Measurements from ENCODE around the gene TMEM131L. TPM values are rescaled to one million over a fixed set of nuclear protein-coding genes. Genes with fewer than 3 reads are reported as not detected.
"Not testable (repeated sequence)": the region's sequence is repeated elsewhere in the genome, so short reads cannot be mapped to it uniquely, and the experiment has no call there.

The TMEM131L gene
- total RNA-seq, 1 donor from 2014 or later = 6.4 TPM

DNA sequence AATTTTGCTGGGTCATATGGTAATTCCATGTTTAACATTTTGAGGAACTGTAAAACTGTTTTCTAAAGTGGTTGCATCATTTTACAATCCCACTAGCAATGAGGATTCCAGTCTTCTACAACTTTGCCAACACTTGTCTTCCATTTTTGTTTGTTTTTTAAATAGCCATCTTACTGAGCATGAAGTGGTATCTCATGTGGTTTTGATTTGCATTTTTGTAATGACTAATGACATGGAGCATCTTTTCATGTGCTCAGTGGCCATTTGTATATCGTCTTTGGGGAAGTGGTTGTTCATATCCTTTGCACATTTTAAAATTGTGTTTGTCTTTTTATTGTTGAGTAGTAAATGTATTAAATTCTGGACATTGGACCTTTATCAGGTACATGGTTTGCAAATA is 94.7 kb downstream of the TMEM131L start:
- H3K27me3 Mint-ChIP-seq (ENCODE audit: unreplicated experiment) = no peaks in the 10 kb centered on the region
- H3K36me3 Mint-ChIP-seq (ENCODE audit: unreplicated experiment) = peaks cover 15% of the 10 kb centered on the region
- peaks cover 7% of the 10 kb centered on the region for H3K9me3 Mint-ChIP-seq (ENCODE audit: unreplicated experiment)
- no peak for DNase-seq (ENCODE audit: extremely low spot score, unreplicated experiment)
- TF ChIP-seq, protein P1, sequence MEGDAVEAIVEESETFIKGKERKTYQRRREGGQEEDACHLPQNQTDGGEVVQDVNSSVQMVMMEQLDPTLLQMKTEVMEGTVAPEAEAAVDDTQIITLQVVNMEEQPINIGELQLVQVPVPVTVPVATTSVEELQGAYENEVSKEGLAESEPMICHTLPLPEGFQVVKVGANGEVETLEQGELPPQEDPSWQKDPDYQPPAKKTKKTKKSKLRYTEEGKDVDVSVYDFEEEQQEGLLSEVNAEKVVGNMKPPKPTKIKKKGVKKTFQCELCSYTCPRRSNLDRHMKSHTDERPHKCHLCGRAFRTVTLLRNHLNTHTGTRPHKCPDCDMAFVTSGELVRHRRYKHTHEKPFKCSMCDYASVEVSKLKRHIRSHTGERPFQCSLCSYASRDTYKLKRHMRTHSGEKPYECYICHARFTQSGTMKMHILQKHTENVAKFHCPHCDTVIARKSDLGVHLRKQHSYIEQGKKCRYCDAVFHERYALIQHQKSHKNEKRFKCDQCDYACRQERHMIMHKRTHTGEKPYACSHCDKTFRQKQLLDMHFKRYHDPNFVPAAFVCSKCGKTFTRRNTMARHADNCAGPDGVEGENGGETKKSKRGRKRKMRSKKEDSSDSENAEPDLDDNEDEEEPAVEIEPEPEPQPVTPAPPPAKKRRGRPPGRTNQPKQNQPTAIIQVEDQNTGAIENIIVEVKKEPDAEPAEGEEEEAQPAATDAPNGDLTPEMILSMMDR (IDR thresholded peaks at IDR 0.05) = no peak
- peaks cover 26% of the 10 kb centered on the region for H3K4me1 Mint-ChIP-seq (ENCODE audit: unreplicated experiment)
- no peak overlapping the region for H3K27ac Mint-ChIP-seq (ENCODE audit: unreplicated experiment)
- no peak overlapping the region for H3K4me3 Mint-ChIP-seq (ENCODE audit: unreplicated experiment)

DNA sequence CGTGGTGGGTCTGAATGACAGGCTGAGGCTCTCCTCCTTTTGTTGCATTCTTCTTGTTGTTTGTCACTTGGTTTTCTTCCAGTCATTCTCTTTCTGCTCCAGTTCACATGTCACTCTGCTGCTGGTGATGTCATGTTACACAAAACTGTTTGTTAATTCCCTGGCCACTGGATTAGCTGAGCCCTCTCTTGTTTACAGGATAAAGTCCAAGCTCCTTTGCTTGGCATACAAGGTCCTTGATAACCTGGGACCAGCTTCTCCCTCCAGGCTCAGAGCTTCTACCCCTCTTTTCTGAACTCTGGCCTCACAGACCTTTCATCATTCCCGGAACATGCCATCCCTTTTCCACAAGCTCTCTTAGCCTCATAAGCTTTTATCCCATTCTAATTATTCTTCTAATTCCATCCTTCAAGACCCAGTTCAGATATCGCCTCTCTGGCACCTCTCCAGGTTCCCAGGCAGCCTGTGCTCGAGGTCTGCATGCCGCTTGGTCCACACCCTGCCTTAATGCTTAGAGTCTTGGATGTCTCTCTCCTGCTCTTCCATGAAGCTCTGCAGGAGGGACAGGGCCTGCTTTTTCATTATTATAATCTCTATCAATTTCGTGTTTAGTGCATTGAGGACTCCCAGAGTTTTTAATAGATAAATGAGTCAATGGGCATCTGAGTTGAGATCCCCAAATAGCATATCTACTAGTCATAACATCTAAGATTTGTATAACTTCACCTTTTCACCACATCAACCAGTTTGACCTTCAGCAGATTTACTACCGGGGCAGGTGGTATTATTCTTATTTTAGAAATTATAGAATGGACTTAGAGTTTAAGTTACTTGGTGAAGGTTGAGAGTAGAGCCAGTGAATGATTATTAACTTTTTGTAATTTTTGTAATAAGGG is 98.7 kb downstream of the TMEM131L start:
- H3K4me1 Mint-ChIP-seq (ENCODE audit: unreplicated experiment) = peaks cover 15% of the 10 kb centered on the region
- no peaks in the 10 kb centered on the region for H3K27me3 Mint-ChIP-seq (ENCODE audit: unreplicated experiment)
- DNase-seq (ENCODE audit: extremely low spot score, unreplicated experiment) = no peak
- H3K4me3 Mint-ChIP-seq (ENCODE audit: unreplicated experiment) = no peak overlapping the region
- peaks cover 16% of the 10 kb centered on the region for H3K36me3 Mint-ChIP-seq (ENCODE audit: unreplicated experiment)
- TF ChIP-seq, protein P1 (IDR thresholded peaks at IDR 0.05) = no peak
- H3K9me3 Mint-ChIP-seq (ENCODE audit: unreplicated experiment) = peaks cover 7% of the 10 kb centered on the region
- no peak overlapping the region for H3K27ac Mint-ChIP-seq (ENCODE audit: unreplicated experiment)

DNA sequence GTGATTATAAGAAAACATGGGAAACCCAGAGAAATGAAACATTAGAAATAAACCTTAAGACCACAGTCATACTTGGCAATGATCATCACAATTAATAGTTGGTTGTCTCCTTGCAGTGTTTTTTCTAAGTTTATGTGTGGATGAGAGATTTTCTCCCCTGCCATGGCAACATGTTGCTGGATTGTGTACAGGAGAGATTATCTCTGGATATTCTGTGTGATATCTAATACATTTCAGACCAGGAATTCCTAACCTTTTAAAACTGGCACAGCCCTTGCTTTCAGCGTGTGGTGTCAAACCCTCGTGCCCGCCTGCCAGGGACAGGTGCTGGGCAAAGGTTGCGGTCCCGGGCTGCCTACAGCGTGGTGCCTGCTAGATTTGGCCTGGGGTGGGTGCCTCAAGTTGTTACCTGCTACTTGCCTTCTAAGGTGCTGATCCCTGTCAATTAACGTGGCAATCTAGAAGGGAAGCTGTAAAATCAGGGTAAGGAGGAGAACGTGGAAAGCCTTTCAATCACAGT is 100.5 kb downstream of the TMEM131L start:
- no peak for DNase-seq (ENCODE audit: extremely low spot score, unreplicated experiment)
- H3K9me3 Mint-ChIP-seq (ENCODE audit: unreplicated experiment) = no peaks in the 10 kb centered on the region
- H3K27me3 Mint-ChIP-seq (ENCODE audit: unreplicated experiment) = no peaks in the 10 kb centered on the region
- no peak overlapping the region for H3K4me3 Mint-ChIP-seq (ENCODE audit: unreplicated experiment)
- TF ChIP-seq, protein P1 (IDR thresholded peaks at IDR 0.05) = no peak
- H3K4me1 Mint-ChIP-seq (ENCODE audit: unreplicated experiment) = peaks cover 15% of the 10 kb centered on the region
- H3K27ac Mint-ChIP-seq (ENCODE audit: unreplicated experiment) = no peak overlapping the region
- peaks cover 2% of the 10 kb centered on the region for H3K36me3 Mint-ChIP-seq (ENCODE audit: unreplicated experiment)

DNA sequence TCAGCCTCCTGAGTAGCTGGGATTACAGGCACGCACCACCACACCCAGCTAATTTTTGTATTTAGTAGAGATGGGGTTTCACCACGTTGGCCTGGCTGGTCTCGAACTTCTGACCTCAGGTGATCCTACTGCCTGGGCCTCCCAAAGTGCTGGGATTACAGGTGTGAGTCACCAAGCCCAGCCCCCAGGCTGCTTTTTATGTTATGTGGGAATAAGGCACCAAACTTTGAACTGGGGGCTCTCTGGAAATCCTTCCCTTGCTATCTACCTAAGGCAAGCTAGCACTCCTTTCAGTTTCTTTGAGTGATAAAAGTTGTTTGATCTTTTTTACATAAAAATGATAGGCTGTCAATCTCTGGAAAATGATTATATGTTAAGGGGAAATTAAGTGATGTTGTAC is 101.5 kb downstream of the TMEM131L start:
- not testable (repeated sequence) for H3K27ac Mint-ChIP-seq (ENCODE audit: unreplicated experiment); H3K9me3 Mint-ChIP-seq (ENCODE audit: unreplicated experiment); H3K27me3 Mint-ChIP-seq (ENCODE audit: unreplicated experiment); DNase-seq (ENCODE audit: extremely low spot score, unreplicated experiment); H3K36me3 Mint-ChIP-seq (ENCODE audit: unreplicated experiment); H3K4me3 Mint-ChIP-seq (ENCODE audit: unreplicated experiment)
- H3K4me1 Mint-ChIP-seq (ENCODE audit: unreplicated experiment) = peaks cover 12% of the 10 kb centered on the region

DNA sequence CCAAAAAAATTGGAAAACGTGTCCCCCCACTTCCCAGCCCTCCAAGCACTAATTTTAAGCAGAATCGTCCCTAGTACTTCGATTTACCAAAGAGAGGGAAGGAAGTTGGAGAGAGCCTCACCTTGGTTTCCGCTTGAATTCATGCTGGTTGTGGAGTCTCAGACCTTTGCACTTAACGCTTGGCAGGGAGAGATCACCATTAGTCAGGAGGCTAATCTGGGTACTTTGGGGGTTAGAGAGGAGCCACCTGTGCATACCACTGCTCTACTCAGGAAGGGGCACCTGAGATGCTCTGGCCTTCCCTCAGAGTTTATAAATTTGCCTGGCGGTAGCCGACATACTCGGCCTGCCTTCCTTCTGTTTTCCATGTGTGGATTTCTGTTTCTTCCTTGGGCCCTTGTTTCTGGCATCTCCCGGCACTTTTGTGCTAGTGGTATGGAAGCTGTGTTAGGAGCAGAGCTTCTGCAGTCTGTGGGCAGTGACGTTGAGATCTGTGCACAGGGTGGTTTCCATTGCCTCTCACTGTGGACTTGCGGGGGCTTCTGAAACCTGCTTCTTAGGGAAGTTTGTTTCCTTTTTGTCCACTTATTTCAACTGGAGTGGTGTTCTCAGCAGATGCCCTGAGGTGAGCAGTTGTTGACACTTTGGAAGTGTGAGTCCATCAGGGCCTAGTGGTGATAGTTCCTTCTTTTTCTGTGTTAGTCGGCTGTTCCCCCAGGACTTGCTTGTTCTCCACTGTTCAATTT is 104.2 kb downstream of the TMEM131L start:
- Mint-ChIP-seq H3K4me1 (ENCODE audit: unreplicated experiment) (peaks cover 9% of the 10 kb centered on the region), H3K36me3 (ENCODE audit: unreplicated experiment) (peaks cover 1% of the 10 kb centered on the region), H3K9me3 (ENCODE audit: unreplicated experiment) (no peaks in the 10 kb centered on the region), H3K27ac (ENCODE audit: unreplicated experiment) (no peak overlapping the region), H3K27me3 (ENCODE audit: unreplicated experiment) (no peaks in the 10 kb centered on the region), H3K4me3 (ENCODE audit: unreplicated experiment) (no peak overlapping the region)
- TF ChIP-seq, protein P1 (IDR thresholded peaks at IDR 0.05) = no peak
- no peak for DNase-seq (ENCODE audit: extremely low spot score, unreplicated experiment)
